ENCODE data around the gene AFTPH. TPM values are rescaled to one million over a fixed set of nuclear protein-coding genes. Genes with fewer than 3 reads are reported as not detected.

AFTPH gene
- total RNA-seq, 1 donor from 2014 or later = 14.0 TPM

DNA sequence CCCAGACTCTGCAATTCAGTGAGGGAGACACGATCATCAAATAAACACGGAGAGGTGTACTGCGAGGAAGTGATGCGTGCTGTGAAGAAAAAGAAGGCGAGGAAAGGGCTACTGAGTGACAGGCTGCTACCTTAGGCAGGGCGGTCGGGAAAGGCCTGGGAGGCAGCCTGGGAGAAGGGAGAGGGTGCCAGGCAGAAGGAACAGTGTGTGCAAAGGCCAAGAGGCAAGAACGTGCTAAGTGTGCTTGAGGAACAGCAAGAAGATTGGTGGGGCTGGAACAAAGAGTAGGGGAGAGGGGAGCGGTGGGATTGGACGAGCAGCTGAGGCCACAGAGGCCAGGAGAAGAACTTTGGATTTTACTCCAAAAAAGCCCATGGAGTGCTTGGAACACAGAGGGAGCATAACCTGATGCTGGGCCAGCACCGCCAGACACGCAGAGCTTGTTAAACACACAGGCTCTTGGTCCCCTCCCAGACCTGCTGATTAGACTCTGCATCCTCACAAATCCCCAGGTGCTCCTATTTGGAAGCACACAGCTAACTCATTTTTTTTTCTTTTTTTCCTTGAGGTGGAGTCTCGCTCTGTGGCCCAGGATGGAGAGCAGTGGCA is 99.2 kb downstream of the AFTPH start:
- ATAC-seq (no peak), DNase-seq (ENCODE audit: missing footprints) (no peak)
- intact Hi-C loops (cut with DNase I) = no loop called here

DNA sequence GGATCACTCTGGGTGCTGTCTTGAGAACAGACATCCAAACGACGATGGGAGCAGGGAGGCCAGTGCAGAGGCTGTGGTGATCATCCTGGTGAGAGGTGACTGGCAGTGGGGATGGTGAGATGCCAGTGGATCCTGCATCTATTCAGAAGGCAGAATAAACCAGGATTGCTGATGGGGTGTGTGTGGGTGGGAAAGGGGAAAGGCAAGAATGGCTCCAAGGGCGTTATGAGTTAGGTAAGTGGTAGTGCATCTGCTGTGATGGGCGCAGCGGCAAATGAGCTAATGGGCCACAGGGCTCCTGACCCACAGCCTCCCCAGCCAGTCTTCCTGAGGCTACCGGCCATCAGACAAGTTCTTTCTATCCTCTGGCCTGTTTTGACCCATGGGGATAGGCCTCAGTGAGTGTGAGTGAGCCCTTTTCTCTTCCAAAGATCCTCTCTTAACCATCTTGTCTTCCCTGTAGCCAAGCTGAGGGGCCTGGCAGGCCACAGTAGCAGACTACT is 100.0 kb downstream of the AFTPH start:
- ATAC-seq = no peak
- intact Hi-C loops (cut with DNase I) = no loop called here
- DNase-seq (ENCODE audit: missing footprints) = no peak

DNA sequence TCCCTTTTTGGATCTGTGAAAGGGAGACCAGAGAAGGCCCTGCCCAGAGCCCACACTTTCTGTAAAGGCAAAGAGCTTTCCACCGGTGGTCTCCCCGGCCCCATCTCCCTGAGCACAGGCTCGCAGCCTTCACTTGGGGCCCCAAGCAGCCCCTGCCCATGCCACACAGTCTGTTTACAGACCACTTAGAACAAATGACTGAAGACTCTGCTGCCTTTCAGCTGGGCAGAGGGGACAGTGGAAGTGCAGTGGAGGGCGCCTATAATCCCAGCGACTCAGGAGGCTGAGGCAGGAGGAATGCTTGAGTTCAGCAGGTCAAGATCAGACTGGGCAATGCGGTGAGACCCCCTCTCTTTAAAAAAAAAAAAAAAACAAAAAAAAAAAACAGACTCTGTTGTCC is 100.7 kb downstream of the AFTPH start:
- ATAC-seq (no peak), DNase-seq (ENCODE audit: missing footprints) (no peak)
- intact Hi-C loops (cut with DNase I) = no loop called here

DNA sequence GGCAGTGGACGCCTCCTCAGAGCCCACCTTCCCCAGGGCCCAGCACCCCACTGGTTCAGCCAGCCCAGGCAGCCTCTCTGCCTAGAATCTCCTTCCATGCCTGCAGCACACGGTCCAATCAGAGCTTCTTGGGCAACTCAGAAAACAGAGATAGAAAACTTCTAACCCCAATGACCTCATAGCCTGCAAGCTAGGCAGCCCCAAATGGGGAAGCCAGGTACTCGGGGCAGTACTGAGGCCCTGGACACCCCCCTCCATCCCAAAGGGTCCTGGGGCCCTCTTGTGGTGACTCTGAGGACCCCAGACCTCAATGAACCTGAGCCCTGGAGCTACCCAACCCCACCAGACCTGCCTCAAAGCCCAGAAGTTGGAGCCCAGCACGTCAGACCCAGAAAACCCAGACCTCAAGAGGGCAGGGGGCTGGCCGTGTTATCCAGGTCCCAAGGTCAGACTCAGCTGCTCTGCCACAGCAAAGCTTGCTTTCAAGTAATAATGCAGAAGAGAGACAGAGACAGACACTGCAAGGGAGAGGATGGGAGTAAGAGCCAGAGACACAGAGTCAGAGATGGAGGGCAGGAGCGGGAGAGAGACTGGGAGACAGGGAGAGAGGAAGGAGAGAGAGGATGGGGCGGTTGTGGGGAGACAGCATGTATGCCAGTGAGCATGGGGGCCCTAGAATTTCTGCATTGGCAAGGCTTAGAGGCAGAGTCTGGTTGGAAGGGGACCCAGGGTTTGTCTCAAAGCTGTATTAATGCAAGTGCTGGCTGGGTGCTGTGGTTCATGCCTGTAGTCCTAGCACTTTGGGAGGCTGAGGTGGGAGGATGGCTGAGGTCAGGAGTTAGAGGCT is 101.4 kb downstream of the AFTPH start:
- intact Hi-C loops (cut with DNase I) = no loop called here
- ATAC-seq (no peak), DNase-seq (ENCODE audit: missing footprints) (no peak)

DNA sequence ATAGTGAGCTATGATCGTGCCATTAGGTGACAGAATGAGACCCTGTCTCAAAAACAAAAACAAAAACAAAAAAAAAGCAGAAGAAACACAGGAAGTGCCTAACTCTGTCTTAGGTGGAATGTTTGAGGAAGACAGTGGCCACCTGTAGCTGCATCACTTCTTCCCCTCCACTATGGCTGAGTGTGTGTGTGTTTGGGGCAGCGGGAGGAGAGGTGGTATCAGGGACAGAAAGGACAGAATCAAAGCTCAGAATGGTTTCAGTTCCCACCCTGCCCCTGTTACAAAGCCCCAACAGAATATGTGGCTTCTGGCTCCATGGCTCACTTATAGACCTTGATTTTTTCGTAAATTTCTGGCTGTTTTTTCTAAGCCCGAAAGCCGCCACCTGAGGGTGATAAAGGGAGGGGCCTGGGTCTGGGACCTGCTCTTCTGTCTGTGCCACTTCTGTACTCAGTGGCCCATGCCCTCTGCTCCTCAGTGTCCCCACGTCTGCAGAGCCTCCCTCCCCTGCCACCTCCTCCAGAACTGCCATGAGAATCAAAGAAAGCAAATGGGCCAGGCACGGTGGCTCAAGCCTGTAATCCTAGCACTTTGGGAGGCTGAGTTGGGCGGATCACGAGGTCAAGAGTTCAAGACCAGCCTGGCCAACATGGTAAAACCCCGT is 102.2 kb downstream of the AFTPH start:
- no peak for ATAC-seq
- intact Hi-C loops (cut with DNase I) = no loop called here

DNA sequence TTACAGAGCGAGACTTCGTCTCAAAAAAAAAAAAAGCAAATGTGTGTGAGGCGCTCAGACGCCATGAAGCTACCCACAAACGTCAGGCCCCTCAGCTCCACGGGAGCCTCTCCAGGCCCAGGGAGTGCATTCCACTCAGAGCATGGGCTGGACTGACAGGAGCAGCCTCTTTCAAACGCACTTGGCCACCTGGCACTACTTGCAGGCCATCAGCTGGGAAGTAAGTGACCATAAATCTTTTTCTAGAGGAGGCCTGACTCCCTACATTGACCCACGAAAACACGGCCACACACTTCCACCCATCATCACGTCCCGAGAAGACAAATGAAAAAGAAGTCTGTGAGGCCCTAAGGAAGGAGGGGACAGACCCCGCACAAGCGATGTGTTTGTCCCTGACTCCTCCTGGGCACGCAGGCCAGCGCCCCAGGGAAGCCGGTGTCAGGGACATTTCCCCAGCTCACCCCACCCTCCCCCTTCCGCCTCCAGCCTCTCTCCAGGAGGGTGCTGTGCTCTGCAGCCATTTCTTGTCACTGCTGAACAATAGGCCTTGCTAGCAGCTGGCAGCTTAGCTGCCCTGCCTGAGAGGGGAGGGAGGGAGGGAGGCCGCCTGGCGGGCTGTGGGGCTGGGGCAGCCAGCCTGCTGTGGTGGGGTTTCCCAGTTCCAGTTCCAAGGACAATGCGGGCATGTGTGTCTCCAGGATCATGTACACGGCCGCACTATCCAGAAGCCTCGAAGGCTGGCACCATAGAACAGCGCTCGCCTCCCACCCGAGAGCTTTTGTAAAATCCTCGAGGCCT is 103.0 kb downstream of the AFTPH start:
- no peak for ATAC-seq
- peak; percentile 47 for DNase-seq (ENCODE audit: missing footprints)
- intact Hi-C loops (cut with DNase I) = no loop called here

More for the DNA sequence above, 102.2 kb downstream of the AFTPH start:
- no peak for DNase-seq (ENCODE audit: missing footprints)

DNA sequence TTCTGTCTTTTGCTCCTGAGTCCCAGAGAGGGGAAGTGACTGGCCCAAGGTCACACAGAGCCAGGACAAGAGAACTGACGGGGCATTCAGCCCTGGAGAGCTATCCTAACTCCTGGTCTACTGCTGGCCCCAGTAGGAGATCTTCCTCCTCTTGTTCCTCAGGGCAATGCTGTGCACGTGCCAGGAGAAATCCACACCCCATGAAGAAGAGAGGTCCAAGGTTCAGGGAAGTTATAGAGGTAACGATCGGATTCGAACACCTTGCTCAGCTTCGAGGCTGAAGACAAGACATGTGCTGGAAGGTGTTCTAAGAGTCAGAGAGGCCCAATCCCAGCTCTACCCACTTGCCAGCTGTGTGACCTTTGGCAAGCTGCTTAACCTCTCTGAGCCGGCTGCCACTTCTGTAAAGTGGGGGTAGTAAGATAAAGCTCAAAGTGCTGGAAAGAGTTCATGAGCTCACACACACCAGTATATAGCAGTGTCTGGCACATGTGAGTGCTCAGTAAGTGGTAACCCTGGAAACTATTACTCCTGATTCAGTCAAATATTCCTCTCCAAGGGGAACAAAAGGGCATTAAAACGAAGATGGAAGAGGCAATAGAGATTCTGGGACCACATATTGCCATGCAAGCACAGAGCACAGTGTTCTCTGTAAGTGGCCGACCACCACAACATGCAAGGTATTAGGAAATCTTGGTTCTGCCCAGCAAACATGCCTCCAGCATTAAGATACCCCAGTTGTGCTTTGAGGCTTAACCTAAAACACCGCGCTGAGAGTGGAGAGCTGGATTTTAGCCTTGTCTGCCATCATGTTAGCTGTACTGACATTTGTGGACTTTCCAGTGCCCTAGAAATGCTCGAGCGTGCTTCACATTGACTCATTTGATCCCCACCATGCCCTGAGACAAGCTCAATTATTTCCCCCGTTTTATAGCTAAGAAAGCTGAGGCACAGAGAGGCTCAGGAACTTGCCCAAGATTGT is 104.0 kb downstream of the AFTPH start:
- ATAC-seq (no peak), DNase-seq (ENCODE audit: missing footprints) (no peak)
- intact Hi-C loops (cut with DNase I) = no loop called here

DNA sequence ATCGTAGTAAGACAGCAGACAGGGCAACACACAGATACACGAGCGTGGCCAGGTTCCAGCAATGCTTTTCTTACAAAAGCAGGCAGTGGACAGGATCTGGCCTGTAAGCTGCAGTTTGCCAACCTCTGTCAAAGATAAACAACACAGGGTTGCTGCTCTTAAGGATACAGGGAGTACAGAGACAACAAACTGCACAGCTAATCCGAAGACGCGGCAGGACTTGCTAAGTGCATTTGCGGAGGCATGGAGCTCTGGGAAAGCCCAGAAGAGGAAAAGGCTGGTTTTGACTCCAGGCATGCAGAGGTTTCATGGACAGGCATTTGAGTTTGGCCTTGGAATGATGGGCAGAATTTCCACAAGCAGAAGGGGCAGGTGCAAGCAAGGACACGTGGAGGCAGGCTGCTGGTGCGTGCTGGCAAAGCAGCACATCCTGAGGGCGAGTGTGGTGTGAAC is 105.2 kb downstream of the AFTPH start:
- DNase-seq (ENCODE audit: missing footprints) = no peak
- ATAC-seq = no peak
- intact Hi-C loops (cut with DNase I) = no loop called here

DNA sequence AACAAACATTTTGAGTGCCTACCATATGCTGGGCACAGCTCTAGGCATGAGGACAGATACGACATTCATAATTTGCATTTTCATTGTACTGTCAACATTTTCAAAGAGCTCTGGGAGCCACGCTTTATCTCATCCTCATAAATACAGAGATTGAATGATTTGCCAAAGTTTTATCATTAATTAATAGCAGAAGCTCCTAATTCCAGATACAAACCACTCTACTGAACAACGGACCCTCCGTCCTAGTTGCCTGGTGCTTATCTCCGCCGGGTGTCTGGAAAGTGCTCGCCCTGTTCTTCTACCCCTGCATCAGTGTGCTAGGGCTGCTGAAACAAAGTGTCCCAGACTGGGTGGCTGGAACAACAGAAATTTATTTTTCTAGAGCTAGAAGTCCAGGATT is 105.7 kb downstream of the AFTPH start:
- intact Hi-C loops (cut with DNase I) = no loop called here
- no peak for DNase-seq (ENCODE audit: missing footprints)
- ATAC-seq = no peak

DNA sequence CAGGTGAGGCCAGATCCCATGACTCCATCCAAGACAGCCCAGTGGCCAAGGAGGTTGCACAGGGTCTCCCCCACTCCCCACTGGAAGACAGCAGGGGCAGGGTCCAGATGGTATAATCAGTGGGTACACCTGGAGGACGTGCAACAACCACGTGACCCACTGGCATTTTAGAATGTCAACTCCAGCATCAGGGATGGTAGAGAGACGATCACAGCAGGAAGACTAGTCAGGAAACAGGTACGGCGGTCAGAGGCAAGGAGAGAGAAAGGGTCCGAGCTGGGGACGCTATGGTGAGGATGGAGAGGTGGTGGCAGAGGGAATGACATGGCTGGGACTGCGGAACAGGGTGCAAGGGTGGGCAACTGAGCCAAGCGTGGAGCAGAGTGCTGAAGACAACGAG is 106.6 kb downstream of the AFTPH start:
- no peak for DNase-seq (ENCODE audit: missing footprints)

DNA sequence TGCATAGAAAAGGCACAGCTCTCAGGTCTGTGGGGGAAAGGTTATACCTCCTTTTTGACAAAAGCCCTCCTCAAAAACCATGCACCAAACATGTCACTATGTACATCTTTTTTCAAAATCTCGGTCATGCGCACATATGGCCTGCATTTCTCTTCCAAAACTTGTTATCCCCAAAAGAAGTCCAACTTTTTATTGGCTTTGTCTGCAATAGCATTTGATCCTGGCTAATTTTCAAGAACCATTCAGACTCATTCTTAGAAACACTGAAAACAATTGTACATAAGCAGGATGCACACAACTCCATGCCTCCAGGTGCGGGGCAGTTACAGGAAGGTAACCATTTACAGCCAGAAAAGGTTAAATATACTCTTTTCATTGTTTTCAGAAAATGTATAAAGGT is 107.6 kb downstream of the AFTPH start:
- DNase-seq (ENCODE audit: missing footprints) (no peak), ATAC-seq (no peak)
- intact Hi-C loops (cut with DNase I) = no loop called here

More for the DNA sequence above, 106.6 kb downstream of the AFTPH start:
- intact Hi-C loops (cut with DNase I) = no loop called here
- no peak for ATAC-seq

DNA sequence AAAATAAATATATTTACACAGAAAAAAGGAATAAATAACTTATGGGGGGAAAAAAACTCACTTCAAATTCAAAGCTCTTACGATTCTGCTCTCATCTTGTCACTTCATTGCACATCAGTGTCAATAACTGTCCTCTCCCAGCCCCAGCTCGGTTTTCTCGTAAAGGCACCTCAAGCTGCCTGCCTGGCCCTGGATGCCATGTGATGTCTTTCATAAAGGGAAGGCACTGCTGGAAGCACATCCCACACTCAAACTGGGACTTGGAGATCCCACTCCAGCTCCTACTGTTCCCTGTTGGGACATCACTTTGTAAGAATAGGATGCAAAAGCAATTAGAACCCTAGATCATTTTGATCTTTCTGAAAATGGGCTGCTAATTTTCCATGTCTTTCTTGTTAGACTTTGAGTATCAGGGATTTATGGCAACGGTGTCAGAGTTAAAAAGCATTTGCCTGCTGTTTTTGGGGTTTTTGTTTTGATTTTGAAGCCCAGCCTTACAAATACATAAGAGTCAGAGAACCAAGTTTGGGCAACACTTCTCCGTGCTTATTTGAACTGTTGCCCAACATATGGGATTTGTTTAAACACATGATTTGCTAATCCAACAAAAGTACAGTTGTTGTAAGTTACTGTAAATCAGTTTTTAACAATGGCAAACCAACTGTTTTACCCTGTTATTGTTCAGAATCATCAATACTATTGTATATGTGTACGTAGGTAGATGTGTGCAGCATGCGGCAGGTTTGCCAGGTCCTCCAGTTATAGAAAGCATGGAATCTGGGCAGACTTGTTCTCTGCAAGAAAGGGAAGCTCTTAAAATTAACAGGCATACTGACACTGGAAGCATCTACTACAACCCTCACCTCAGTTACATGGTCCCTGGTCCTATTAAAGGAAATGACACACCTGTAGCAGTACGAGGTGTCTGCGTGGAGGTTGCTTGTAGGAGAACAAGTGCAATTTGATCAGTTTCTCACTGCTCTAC is 109.0 kb downstream of the AFTPH start:
- DNase-seq (ENCODE audit: missing footprints) (peak; percentile 44), ATAC-seq (no peak)
- intact Hi-C loops (cut with DNase I) = no loop called here

DNA sequence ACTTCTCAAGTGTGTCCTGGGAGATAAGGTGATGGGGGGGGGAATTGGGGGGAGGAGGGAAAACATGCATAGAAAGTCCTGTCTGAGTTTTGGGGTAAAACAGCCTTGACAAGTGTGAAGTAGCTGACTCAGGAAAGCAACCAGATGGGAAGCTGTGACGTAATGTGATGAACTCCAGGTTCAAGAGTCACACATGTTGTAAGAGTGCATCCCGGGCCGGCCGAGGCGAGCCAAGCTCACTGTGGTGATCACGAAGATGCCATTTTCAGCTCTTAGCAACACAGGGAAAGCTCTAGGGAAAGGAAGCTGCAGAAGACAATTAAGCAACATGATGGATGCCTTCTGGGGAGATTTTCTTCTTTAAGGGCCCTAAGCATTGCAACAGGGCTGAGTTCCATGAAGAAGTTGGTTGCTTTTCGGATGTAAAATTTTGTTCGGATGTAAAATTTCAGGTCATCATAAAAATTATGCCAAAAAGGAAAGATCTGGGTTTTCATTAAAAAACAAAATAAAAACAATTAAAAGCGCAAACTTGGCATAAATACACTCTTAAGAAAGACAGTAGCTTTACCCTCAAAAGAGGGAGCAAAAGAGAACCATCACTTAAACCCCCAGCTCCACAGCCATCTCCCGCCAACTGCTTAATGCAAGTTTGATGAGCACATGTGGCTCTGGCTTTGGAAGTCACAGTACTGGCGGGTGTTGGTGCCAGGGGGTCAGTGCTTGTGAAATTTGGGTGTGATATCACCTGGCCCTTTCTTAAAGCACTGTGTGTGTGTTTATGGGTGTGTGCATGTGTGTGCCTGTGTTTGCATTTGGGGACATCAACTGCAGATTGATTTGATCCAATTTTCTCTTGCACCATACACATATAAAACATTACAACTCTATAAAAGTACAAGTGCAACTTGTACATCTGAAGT is 110.5 kb downstream of the AFTPH start:
- peak; percentile 70 for DNase-seq (ENCODE audit: missing footprints)
- intact Hi-C loops (cut with DNase I) = no loop called here
- no peak for ATAC-seq

DNA sequence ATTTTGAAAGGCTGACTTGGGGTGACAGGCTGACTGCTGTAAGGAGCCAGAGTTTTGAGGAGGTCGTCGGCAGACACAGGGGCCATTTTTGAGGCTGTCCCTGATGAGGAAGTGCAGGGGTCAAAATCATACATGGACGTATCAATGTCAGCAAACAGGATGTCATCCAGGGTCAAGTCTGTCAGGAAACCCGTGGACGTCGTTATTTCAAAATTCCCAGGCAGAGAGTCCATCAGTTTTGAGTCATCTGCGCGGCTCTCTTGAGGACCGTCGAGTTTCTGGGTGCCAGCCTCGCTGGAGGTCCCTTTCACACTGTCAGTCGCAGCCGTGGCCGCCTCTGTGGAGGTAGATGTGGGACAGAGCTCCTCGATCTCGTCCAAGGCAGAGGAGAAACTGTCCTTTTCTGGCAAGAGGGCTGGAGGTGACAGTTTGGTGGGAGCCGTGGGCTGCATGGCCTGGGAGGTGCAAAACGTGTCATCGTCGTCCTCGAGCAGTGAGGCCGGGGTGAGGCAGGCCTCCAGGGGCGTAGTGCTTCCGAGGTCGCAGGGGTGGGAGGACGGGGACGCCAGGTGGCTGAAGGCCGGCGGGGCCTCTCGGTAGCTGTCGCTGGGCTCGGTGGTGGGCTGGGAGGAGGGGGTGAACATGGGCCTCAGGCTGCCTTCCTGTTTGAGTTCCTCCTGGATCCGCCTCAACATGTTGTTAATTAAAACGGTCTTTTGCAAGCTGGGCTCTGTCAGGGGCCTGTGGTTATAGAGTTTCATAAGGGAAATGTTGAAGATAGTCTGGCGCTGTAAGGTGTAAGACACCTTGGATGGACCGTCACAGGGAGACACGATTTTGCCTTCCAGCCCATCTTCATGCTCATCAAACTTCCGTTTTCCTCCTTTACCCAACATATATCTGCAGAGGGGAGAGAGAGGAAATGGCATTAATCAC is 112.1 kb downstream of the AFTPH start:
- no peak for ATAC-seq
- intact Hi-C loops (cut with DNase I) = no loop called here
- DNase-seq (ENCODE audit: missing footprints) = peak; percentile 57

Data from Right ventricle myocardium inferior (tissue), 1 donor.